ENCODE measurements around the gene ACOXL. TPM values are rescaled to one million over a fixed set of nuclear protein-coding genes. Genes with fewer than 3 reads are reported as not detected.

ACOXL gene
- total RNA-seq, 1 experiment from 2014 or later = not detected

DNA sequence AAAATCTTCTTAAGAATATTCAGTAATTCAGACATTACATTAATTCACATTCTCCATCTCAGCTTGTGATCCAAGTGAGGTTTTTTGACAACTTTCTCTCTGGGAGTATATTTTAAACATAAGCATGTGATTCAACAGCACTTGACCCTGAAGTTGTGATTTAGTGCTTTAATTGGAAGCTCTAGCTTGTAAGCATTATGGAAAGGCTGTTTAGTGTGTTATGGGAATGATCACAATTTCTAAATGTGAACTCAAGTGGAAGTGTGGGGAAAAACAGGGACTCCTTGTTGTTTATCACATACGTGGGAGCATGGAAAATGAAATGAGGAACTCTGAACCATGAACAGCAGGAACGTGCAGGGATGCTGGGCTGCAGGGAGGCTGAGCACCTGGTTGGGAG lies 239.4 kb downstream of the ACOXL start:
- no peak for DNase-seq (ENCODE audit: low spot score)

DNA sequence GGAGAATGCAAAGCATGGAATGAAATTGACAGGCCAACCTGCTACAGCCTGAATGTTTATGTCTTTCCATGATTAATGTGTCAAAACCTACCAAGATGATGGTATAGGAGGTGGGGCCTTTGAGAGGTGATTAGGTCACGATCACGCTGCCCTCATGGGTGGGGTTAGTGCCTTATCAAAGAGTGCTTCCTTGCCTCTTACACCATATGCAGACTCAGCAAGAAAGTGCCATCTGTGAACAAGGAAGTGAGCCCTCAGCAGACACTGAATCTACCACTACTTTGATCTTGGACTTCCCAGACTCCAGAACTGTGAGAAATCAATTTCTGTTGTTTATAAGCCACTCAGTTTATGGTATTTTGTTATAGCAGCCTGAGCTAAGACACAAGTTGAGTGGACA lies 240.9 kb downstream of the ACOXL start:
- no peak for DNase-seq (ENCODE audit: low spot score)

DNA sequence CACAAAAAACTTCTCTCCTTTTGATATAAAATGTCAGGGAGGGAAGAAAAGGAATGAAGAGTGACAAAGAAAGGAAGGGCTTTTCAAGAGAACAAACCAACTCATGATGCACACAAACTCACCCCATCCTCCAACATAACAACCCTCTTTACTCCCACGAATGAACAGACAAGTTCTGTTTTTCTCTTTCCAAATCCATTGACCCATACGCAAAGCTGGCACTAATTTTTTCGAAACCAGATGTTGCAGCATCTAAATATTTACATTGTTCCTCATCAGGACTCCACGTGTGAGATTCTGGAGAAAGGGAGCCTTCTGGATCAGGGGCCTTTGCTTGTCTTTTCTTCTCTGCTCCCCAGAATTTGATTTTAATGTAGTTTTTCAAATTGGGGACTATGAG lies 245.0 kb downstream of the ACOXL start:
- no peak for DNase-seq (ENCODE audit: low spot score)

DNA sequence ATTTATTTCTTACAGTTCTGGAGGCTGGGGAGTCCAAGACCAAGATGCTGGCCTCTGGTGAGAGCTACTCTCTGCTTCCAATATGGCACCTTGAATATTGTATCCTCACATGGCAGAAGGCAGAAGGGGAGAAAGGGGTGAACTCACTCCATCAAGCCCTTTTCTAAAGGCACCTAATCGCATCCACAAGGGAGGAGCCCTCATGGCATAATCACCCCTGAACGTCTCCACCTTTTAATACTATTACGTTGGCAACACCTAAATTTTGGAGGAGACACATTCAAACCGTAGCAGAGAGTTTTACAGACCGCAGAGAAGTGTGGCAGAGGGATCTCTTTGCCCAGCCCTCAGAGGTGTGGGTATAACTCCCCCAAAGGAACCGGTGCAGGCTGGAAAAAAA lies 245.8 kb downstream of the ACOXL start:
- DNase-seq (ENCODE audit: low spot score) = no peak

DNA sequence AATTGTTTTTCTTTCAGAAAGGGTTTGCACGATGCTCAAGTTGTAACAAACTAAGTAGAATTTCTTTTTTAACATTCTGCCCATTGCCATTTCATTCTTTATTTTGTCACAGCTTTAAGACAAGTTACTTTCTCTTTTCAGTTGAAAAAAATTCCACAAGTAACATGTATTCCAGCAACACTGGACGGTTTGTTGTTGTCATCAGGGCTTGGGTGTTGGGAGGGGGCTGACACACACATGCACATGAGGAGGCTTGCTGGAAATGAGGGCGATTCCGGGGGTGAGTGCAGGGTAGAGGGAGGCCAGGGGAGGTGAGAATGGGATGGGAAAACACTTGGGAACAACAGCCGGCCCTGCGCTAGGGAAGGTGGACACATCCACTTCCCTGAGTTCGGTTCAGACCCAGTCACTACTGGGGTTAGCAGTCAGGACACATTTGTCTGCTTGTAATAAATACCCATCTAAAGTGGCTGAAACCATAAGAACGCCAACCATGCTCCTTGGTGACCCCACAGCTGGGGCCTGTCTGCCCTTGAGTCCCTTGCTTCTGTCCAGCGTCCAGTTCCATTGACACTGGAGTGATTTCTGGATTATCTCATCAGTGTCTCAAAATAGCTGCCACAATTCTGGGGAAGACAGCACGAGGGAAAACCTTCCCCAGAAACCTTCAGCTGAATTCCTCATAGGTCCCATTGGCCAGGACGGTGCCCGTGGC lies 246.5 kb downstream of the ACOXL start:
- DNase-seq (ENCODE audit: low spot score) = no peak

DNA sequence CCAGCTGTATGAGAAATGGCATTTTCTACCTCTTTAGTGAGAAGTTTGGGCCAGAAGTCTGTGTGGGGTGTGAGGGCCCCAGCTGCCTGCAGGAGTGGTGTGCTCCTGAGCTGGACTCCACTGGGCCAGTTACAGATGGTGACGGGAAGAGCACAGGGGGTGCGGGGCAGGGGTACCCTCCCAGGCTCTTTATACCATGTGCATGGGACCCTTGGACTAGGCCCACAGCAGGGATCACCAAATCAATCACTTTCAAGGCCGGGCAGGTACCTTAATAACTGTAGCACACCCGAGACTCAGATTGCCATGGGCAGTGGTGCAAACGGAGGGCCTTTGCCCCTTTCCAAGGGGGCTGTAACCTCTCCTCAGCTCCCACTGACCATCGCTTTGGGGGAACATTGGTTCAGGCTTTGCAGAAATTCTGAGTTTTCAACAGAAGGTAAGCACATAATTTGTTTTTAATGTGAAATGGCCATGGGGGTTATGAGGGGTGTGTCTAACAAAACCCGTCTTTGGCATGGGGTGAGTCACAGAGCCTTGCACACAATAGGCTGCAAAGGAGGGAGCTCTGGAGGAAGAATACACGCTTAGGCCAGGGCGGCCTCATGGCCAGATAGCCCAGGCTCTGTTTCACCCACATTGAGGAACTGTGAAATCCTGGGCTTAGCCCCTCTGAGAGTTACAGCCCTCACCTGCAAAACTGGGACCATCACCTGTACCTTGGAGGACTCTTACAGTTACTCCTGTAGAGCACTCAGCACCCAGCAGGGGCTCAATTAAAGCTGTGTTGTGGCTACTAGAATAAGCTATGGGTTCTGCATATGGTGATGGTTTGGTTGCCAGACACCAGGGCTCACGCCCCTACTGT lies 247.3 kb downstream of the ACOXL start:
- DNase-seq (ENCODE audit: low spot score) = no peak

DNA sequence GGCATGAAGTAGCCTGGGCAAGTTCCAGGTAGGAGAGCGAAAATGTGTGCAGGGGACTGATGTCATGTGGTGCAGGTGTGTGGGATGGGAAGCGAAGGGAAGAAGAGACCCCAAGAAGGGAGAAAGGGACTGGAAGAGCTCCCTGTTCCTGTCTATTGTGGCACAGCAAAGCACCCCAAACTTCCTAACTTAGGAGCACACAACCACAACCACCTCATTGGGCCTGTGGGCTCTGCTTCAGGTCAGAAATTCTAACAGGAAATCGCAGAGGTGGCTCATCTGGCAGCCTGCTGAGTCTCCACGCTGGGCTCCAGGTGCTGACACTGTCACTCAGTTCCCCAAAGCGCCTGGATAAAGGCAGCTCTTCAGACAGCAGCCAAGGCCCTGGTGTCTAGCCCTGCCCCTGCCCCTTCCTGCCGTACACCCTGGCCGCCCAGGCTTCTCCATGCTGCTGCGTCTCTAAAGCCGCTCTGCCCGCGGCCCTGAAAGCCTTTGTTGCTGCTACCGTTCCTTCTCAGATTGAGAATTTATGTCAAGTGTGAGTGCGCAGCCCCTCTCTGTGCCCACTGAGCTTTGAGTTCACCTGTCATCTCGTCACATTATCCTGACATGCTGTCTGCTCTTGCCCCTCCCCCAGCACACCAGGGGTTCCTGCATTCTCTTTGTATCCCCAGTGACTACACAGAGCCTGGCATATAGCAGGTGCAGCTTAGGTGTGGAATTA lies 248.1 kb downstream of the ACOXL start:
- DNase-seq (ENCODE audit: low spot score) = no peak

DNA sequence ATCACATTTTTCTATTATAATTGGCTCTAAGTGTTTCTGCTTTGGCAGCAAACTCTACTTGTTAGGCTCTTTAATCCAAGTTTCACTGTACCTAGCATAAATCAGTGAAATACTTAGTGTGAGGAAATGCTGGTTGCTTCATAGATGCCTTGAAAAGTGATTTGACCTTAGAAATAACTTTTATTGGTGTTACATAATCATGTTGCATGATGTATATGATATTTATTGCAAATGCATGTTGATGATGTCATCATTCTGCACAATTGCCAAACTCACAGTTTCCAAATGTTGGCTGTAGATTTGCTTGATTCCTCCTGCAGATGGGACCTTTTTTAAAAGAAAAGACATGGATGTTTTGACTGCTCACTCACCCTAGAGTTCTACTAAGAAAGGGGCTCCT lies 250.8 kb downstream of the ACOXL start:
- no peak for DNase-seq (ENCODE audit: low spot score)

DNA sequence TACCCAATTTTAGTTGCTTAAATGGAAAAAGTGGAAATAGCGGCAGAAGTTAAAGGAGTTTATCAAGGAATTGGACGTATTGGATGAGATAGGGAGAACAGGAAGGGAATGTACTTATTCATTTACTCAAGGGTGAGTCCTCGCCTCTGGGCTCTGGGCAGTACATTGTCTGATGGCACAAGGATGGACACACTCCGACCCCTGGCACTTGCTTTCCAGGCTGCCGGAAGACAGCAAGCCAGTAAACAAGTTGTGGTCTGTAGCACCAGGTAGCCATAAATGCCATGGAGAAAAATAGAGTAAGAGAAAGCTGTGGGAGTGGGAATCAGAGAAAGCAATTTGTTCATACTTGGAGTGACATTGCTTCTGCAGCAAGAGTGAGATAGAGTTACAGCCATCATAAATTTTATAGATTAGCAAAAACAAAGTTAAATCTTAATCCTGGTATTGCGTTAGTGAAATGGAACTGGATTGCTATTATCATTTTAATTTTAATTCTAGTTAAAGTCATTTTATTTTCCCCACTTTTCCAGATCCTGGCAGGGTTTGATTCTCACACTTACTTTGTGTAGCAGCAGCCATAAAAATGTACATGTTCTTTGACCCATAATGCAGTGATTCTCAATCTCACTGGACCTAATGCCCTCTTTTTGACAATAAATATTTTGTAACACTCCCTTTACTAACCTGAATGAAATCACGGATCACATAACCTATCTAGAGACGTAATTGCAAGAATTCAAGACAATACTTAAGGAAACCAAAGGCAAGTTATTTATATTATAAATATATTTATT lies 252.5 kb downstream of the ACOXL start:
- no peak for DNase-seq (ENCODE audit: low spot score)

DNA sequence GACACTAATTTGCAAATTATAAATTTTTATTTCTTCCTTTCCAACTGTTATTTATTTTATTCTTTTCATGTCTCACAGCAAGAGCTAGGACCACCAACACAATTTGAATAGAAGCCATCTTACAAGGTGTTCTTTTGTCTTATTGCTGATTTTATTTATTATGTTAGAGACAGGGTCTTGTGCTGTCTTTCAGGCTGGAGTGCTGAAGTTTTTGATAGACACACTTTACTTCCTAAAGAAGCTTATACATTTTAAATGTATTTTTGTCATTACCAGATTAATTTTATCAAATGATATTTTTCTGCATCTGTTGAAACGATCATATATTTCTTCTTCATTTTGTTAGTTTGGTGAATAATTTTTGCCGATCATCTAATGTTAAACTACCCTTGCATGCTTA lies 258.1 kb downstream of the ACOXL start:
- DNase-seq (ENCODE audit: low spot score) = no peak

DNA sequence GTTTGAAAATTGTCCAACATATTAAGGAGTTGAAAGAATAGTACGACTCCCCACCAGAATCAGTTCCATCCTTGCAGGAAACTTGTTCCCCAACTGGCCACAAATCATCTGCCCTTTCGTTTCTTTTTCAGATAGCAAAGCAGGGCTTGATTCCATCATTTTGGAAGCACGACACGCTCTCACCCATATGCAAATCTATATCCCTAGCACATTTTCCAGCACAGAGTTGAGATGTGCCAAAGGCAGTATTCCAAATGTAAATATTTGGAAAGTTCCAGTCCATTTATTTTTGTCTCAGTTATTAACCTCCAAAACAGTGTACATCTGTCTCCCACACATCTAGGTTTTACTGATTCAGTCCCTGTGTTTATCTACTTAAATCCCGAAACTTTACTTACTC lies 259.5 kb downstream of the ACOXL start:
- no peak for DNase-seq (ENCODE audit: low spot score)

DNA sequence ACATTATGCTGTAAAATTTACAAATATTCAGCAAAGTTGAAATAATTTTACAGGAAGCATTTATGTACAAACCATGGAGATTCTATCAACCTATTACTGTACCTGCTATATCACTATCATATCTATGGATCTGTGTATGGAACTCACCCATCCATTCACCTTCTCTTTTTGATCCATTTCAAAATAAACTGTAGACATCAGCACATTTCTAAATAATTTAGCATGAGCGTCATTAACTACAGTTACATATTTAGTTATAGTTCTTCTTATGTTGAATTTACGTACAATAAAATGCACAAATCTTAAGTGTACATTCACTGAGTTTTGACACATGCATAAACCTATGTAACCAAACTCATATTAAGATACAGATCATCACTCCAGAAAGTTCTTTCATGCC lies 260.5 kb downstream of the ACOXL start:
- DNase-seq (ENCODE audit: low spot score) = no peak

DNA sequence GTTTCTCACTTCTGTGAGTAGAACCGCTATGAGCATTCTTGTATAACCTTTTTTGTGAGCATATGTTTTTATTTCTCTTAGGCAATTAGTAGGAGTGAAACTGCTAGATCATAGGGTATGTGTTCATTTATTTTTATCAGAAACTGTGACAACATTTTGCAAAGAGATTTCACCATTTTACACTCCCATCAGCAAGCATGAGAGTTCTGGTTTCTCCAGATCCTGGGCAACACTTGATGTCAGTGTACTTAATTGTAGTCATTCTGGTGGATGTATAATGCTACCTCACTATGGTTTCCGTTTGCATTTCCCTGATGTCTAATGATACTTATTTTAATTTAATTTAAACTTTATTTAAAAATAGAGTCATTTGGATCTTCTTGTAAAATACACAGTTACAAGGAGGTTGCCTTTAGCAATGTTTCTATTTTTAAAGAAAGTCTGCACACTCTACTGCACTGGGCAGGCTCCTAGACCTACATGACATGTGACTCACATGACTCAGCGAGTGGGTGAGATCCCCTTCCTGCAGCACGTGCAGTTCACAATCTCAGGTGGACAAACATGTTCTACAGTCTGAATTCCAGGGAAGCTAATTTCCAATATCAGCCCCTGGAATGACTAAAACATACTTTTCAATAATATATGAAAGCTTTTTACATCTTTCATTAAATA lies 261.3 kb downstream of the ACOXL start:
- DNase-seq (ENCODE audit: low spot score) = peak; percentile 16

DNA sequence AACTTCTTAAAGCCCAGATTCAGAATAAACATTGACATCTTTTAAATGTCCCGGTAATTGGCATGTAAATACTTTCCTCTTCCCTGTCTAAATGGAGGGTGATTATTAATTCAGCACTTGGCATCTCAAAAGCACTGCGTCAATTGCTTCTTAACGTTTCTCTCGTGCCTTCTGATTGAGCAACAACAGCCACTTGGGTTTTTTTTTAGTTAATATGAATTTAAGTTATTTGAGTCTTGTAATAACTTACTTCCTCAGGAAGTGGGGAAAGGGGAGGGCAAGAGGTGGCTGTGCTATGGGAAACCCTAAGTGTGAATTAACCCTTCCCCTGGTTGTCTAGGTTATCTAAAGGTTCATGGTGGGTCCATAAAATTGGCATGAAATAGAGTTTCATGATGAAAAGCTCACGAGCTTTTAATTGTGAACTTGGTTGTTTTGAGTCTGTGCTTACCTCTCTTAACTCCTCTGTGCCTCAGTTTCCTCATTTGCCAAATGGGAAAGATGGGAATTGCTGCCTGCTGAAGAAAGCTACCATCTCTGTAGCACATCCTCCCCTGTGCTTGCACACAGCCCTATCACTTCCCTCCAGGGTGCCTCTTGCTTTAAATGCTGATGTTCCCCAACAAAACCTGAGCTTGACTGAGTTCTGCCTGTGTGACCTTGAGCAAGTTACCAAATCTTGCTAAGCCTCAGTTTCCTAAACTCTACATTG lies 262.0 kb downstream of the ACOXL start:
- no peak for DNase-seq (ENCODE audit: low spot score)

DNA sequence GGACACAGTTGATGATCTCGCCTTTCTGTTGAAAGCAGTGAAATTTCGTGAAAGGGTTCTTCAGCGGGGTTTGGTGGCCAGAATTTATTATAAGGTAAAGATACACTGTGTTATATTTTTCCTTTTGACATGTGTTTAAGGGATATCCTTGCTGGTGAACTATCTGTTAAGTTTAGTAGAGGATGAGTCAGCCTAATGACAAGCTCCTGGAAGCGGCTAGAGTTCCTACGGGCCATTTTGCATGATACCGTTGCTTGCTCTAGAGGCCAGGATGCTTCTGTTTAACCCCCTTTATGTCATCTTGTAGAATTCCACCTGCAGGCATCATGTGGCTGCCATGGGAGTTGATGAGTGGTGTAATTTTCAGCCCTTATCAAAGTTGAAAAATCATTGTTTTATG lies 263.5 kb downstream of the ACOXL start:
- DNase-seq (ENCODE audit: low spot score) = peak; percentile 8

DNA sequence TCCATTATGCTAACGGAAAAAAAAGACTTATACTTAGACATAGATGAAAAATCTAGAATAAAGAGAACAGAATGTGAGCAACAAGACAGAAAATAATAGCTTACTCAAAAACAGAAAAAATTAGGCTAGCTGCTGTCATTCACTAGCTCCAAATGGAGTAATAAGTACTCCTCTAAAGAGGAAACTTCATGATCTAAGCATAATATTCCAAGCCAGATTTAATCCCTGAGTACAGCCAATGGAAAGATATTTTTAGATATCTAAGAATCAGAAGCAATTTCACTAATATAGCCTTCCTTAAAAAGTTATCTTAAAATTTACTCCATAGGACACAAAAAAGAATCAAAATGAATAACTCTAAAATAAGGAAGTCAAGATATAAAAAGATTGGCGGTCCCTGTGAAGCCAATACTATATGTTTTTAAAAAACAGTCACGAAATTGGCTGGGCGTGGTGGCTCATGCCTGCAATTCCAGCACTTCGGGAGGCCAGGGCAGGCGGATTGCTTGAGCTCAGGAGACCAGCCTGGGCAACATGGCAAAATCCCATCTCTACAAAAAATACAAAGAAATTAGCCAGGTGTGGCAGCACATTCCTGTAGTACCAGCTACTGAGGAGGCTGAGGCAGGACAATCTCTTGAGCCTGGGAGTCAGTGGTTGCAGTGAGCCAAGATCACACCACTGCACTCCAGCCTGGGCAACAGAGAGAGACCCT lies 265.1 kb downstream of the ACOXL start:
- no peak for DNase-seq (ENCODE audit: low spot score)

DNA sequence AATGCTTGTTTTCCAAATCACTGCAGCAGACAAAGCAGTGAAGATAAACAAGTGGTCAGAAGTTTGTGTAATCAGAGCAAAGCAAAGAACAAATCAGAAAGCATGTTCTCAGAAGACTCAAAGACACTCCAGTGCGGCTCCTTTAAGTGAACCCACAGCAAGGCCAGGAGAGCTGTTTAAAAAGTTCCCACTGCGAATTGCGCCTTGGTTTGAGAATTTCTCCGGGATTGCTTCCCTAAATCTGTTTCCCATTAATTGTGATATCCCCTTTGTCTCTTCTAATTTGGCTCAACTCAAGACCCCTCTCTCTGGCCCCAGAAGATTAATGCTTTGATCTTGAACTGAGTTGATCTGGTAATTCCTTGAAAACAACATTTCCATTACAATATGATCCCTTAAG lies 265.9 kb downstream of the ACOXL start:
- no peak for DNase-seq (ENCODE audit: low spot score)

DNA sequence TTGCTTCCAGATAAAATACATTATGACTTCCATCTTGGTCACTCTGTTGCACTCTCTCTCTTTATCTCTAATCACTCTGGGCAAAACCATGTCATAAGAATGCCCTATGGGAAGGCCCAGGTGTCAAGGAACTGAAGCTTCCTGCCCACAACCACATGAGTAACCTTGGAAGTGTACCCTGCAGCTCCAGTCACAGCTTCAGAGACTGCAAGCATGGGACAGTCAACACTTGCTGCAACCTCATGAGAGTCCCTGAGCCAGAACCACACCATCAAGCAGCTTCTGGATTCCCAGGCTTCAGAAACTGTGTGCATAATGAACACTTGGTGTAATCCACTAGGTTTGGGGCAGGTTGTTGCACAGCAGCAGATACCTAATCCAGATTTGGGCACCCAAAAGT lies 267.3 kb downstream of the ACOXL start:
- no peak for DNase-seq (ENCODE audit: low spot score)

DNA sequence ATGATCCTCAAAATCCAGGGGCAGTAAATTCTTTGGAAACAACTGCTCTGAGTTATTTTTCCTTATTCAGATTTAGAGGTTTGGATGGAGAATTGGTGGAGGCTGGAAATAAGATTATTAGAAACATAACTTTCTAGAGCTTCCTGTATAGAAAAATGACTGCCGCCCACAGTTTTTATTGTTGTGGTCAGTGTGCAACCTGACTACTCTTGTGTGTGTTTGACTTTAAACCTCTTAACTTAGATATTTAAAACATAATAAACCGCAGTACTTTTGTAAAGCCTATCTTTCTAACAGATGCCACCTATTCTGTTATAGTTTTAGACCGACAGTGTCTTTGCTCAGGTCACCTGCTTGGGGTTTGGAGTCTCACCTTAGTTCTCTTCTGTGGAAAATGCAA lies 272.9 kb downstream of the ACOXL start:
- no peak for DNase-seq (ENCODE audit: low spot score)

DNA sequence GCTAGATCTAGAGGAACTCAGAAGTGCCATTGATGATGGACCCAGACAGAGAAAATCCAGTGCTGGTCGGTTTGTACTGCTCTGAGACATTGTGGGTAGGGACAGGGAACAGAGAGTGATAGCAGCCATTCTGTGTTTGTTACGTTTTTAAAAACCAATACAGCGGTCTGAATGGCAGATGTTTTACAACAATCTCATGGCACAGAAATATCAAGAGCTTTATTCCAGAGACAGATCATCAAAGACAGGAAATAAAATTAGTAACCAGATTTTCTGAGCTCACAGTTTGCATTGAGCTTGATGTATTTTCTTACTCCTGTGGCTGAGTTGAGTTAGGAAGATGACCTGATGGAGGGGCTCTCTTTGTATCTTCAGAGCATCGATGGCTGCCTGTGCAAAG lies 273.4 kb downstream of the ACOXL start:
- no peak for DNase-seq (ENCODE audit: low spot score)

All from A172 (cell line).